Activated CD4-positive, alpha-beta T cell treated with anti-CD3 and anti-CD28 coated beads, Interleukin-2, amount 50 U/mL, for 16 hours (primary cell): ENCODE data around the gene REV1.
A peak's percentile ranks its signal among the peaks of the same experiment; 100 is the strongest.
"Not testable (repeated sequence)": the region's sequence is repeated elsewhere in the genome, so short reads cannot be mapped to it uniquely, and the experiment has no call there.

Source experiments
- DNase-seq: peaks from one replicate; pipeline ENCODE4 v3.0.0-alpha.2; 2020

The REV1 gene

GRCh38 chr2:99399795-99400194, 90.0 kb downstream of the REV1 start:
- no peak for DNase-seq

- DNase-seq, result no peak
Measured at GRCh38 chr2:99399063-99399462, 90.8 kb downstream of the REV1 start.

- DNase-seq, result no peak
Measured at GRCh38 chr2:99398303-99398702, 91.5 kb downstream of the REV1 start.

DNA sequence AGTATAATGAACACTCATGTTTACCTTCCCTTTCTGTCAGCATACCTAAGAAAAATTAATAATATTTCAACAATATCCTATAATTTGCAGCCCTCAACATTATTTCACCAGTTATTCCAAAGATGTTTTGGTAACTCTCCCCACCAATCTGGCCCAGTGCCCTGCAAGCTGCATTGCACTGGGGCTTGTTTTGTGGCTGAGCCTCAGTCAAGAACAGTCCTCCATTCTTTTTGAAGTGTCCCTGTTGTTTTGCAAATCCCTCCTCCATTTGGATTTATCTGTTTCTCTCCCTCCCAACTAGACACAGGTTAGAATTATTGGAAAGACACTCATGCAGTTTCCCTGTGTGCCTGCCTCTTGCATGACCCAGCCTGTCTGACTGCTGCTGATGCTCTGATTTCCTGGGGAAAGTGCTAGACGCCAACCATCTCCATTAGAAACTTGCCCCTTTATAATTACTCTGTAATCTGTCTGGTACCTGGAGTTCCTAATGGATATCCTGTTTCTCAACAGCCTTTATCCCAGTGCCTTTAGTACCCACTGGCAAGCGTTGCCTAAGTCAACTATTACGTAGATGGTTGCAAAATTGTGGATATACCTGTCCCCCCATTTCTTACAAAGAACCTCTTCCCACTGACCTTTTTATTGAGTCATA, 92.4 kb downstream of the REV1 start:
- DNase-seq, result no peak

- DNase-seq, result no peak
Measured at GRCh38 chr2:99395589-99396130, 94.2 kb downstream of the REV1 start.

DNA sequence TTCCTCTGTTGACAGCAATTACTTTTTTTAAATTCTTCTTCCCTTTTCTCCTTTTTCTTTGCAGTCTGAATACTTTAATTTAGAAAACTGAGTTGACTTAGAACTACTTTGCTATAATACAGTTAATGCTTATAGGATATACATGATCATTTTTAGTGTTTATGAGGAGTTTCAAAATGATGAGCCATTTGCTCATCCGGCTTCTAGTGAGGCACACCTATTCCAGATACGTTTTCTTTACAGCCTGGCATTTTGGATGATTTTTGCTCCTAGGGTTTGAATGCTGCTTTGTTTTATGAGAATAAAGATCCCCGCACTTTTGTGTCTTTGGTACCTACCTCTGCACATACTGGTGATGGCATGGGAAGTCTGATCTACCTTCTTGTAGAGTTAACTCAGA, 99.9 kb downstream of the REV1 start:
- peak; percentile 12 for DNase-seq

GRCh38 chr2:99389371-99389770, 100.4 kb downstream of the REV1 start:
- no peak for DNase-seq

- no peak for DNase-seq
Measured at GRCh38 chr2:99388892-99389291, 100.9 kb downstream of the REV1 start.

DNA sequence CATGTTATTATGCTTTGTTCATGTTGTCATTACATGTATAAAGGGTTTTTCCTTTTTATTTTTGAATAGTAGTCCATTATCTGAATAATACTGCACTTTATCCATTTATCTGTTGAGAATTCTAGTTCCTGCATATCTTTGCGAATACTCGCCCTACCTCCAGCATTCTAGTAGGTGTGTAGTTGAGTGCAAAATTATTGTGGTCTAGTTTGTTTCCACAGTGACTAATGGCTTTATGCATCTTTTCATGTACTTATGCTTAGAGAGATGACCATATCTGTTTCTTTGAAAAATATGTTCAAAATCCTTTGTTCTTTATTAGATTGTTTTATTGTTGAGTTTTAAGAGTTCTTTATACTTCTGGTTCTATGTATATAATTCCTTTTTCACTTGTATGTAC, 103.8 kb downstream of the REV1 start:
- DNase-seq, result no peak

- no peak for DNase-seq
Measured at GRCh38 chr2:99382143-99382542, 107.7 kb downstream of the REV1 start.

GRCh38 chr2:99380376-99381010, 109.3 kb downstream of the REV1 start:
- DNase-seq, result peak; percentile 60

- DNase-seq, result peak; percentile 66
Measured at GRCh38 chr2:99377879-99378278, 111.9 kb downstream of the REV1 start.

- DNase-seq, result peak; percentile 41
Measured at GRCh38 chr2:99376254-99376864, 113.5 kb downstream of the REV1 start.

- DNase-seq, result no peak
Measured at GRCh38 chr2:99374747-99375146, 115.1 kb downstream of the REV1 start.

- no peak for DNase-seq
Measured at GRCh38 chr2:99373144-99373543, 116.7 kb downstream of the REV1 start.

DNA sequence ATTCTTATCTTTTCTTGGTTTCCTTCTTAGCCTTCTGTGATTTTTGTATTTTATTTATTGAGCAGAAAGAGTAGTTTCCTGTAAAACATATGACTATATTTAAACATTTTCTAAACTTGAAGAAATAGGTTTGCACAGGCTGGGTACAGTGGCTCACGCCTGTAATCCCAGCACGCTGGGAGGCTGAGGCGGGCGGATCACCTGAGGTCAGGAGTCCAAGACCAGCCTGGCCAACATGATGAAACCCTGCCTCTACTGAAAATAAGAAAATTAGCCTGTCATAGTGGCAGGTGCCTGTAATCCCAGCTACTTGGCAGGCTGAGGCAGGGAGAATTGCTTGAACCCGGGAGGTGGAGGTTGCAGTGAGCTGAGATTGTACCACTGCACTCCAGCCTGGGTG, 121.0 kb downstream of the REV1 start:
- not testable (repeated sequence) for DNase-seq

DNA sequence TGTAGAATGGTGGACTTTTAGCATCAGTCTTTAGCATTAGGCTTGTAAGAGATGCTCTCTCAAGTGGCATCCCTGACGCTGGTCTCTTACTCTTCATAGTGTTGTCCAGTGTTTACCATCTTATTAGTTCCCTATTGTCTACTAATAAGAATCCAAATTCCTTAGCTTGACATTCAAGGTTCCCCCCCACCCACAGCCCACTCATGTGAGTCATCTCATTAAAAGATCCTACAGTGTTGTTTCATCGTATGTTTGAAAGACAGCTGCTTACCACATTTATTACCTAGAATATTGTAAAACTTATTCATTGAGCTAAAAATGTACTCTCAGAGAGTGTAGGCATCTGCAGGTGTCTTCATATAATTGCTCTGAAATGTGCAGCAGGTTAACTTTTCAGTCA, 124.2 kb downstream of the REV1 start:
- no peak for DNase-seq

DNA sequence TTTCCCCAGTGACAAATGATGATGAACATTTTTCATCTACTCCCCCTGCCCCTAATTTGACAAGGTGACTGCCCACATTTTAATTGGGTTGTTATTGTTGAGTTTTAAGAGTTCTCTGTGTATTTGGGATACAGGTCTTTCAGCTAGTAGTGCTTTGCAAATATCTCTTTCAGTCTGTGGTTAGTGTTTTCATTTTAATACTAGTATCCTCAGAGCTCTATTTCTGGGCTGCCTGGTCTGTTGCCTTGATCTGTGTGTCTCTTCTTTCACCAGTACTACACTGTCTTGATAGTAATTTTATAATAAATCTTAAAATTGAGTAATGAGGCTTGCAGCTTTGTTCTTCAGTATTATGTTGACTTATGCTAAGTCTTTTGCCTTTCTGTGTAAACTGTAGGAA, 133.0 kb downstream of the REV1 start:
- DNase-seq, result no peak

DNA sequence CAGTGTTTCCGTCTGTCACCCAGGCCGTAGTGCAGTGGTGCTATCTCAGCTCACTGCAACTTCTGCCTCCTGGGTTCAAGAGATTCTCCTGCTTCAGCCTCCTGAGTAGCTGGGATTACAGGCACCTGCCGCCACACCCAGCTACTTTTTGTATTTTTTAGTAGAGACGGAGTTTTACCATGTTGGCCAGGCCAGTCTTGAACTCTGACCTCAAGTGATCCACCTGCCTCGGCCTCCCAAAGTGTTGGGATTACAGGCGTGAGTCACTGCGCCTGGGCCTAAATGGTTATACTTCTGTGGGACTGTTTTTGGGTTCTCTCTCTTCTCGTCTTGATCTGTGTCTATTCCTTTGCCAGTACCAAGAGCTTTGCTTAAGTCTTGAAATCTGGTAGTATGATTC, 135.0 kb downstream of the REV1 start:
- not testable (repeated sequence) for DNase-seq

DNA sequence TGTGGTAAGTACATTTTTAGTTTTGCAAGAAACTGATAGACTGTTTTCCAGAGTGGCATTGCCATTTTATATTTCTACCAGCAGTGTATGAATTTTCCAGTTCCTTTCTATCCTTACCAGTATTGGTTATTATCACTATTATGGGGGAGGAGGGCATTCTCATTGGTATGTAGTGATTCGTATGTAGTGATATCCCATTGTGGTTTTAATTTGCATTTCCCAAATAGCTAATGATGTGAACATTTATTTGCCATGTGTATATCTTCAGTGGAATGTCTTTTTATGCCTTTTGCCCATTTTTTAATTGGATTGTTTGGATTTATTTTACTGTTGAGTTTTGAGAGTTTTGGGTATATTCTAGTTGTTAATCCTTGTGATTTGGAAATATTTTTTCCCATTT, 135.7 kb downstream of the REV1 start:
- no peak for DNase-seq
